Erythroblast (primary cell): Measurements from ENCODE around the gene MAPK4.
"Not testable (repeated sequence)": the region's sequence is repeated elsewhere in the genome, so short reads cannot be mapped to it uniquely, and the experiment has no call there.

Source experiments
- GATA1 ChIP-seq: IDR thresholded peaks from 2 replicates; pipeline ENCODE4 v1.6.1; 2011; ENCODE audit warnings: low read depth, mild to moderate bottlenecking, control low read depth, low read length, moderate library complexity
- POLR2A ChIP-seq: IDR thresholded peaks from 2 replicates; pipeline ENCODE4 v1.6.1; 2011; ENCODE audit warnings: mild to moderate bottlenecking, low read length

DNA sequence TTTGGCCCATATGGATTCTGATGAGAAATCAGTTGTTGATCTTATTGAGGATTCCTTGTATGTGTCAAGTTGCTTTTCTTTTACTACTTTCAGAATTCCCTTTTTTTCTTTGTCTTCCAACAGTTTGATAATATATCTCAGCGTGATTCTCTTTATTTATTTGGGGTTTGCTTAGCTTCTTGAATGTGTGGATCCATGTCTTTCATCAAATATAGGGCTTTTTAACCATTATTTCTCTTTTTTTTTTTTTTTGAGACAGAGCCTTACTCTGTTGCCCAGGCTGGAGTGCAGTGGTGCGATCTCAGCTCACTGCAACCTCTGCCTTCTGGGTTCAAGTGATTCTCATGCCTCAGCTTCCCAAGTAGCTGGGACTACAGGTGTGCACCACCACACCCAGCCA, 26.1 kb upstream of the MAPK4 start:
- not testable (repeated sequence) for TF ChIP-seq POLR2A, GATA1
